Parathyroid adenoma (tissue), 2 donors: ENCODE results near the gene COASY.

Experiments
- H2AFZ ChIP-seq: fragments of 300-600 bp; sonication (generic); one replicate; pipeline ENCODE4 v1.7.0; 2017; ENCODE audit warnings: antibody characterized with exemption, mild to moderate bottlenecking
- H3K27ac ChIP-seq: fragments of 300-600 bp; sonication (generic); one replicate; pipeline ENCODE4 v1.7.0; 2017
- H3K27me3 ChIP-seq: fragments of 300-600 bp; sonication (generic); one replicate; pipeline ENCODE4 v1.7.0; 2017; ENCODE audit warnings: low read length; ENCODE audit not compliant: control insufficient read depth, insufficient read depth
- H3K36me3 ChIP-seq: fragments of 300-600 bp; sonication (generic); one replicate; pipeline ENCODE4 v1.7.0; 2017; ENCODE audit warnings: low read length; ENCODE audit not compliant: control insufficient read depth, insufficient read depth
- H3K4me1 ChIP-seq: fragments of 300-600 bp; sonication (generic); one replicate; pipeline ENCODE4 v1.7.0; 2017; ENCODE audit warnings: control low read depth
- H3K4me2 ChIP-seq: fragments of 300-600 bp; sonication (generic); one replicate; pipeline ENCODE4 v1.7.0; 2017; ENCODE audit warnings: low read length
- H3K4me3 ChIP-seq: fragments of 300-600 bp; sonication (generic); one replicate; pipeline ENCODE4 v1.7.0; 2017; ENCODE audit warnings: low read depth, low read length
- H3K79me2 ChIP-seq: fragments of 300-600 bp; sonication (generic); one replicate; pipeline ENCODE4 v1.7.0; 2017; ENCODE audit warnings: control low read depth
- H3K9ac ChIP-seq: fragments of 300-600 bp; sonication (generic); one replicate; pipeline ENCODE4 v1.7.0; 2017; ENCODE audit warnings: mild to moderate bottlenecking
- H3K9me3 ChIP-seq: fragments of 300-600 bp; sonication (generic); one replicate; pipeline ENCODE4 v1.7.0; 2017; ENCODE audit warnings: low read length; ENCODE audit not compliant: control insufficient read depth
- TF ChIP-seq, protein P1 (sequence below): fragments of 300-600 bp; sonication (generic); IDR thresholded peaks from one replicate; pipeline ENCODE4 v1.7.0; 2017; ENCODE audit warnings: antibody characterized with exemption, mild to moderate bottlenecking
- donor health status: primary hyperparathyroidism.

COASY gene

DNA sequence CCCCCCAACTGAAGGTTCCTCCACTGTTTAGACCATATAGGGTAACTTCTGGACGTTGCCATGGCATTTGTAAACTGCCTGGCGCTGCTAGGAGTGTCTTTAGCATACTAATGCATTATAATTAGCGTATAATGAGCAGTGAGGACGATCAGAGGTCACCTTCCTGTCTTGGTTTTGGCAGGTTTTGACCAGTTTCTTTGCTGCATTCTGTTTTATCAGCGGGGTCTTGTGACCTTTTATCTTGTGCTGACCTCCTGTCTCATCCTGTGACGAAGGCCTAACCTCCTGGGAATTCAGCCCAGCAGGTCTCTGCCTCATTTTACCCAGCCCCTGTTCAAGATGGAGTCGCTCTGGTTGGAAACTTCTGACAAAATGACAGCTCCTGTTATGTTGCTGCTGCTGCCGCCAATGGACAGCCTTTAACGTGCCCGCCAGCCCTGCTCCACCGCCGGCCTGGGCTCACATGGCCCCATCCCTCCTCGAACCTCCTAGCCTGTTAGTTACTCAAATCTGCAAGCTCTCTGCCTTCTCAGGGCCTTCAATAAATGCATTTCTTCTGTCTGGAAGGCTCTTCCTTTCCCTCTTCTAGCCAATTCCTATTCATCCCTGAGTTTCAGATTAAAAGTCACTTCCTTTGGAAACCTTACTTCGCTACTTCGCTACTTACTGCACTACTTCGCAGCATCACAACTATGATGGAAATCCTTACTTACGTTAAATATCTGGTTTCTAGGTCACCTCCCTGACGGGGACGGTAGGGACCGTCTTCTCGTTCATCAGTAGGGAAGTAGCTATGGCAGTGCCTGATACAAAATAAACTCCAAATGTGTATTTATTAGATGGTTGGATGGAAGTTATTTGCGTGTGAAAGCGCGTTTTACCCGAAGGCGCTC is 26.5 kb upstream of the COASY start:
- Histone ChIP-seq H2AFZ (peak overlapping the region; percentile 92), H3K4me3 (peak overlapping the region; percentile 55), H3K79me2 (no peaks in the 10 kb centered on the region), H3K4me2 (peak overlapping the region; percentile 77), H3K9me3 (no peaks in the 10 kb centered on the region), H3K27ac (peak overlapping the region; percentile 79), H3K36me3 (no peaks in the 10 kb centered on the region), H3K27me3 (no peaks in the 10 kb centered on the region), H3K9ac (no peak overlapping the region), H3K4me1 (peaks cover 4% of the 10 kb centered on the region)
- TF ChIP-seq, protein P1, sequence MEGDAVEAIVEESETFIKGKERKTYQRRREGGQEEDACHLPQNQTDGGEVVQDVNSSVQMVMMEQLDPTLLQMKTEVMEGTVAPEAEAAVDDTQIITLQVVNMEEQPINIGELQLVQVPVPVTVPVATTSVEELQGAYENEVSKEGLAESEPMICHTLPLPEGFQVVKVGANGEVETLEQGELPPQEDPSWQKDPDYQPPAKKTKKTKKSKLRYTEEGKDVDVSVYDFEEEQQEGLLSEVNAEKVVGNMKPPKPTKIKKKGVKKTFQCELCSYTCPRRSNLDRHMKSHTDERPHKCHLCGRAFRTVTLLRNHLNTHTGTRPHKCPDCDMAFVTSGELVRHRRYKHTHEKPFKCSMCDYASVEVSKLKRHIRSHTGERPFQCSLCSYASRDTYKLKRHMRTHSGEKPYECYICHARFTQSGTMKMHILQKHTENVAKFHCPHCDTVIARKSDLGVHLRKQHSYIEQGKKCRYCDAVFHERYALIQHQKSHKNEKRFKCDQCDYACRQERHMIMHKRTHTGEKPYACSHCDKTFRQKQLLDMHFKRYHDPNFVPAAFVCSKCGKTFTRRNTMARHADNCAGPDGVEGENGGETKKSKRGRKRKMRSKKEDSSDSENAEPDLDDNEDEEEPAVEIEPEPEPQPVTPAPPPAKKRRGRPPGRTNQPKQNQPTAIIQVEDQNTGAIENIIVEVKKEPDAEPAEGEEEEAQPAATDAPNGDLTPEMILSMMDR = no peak

DNA sequence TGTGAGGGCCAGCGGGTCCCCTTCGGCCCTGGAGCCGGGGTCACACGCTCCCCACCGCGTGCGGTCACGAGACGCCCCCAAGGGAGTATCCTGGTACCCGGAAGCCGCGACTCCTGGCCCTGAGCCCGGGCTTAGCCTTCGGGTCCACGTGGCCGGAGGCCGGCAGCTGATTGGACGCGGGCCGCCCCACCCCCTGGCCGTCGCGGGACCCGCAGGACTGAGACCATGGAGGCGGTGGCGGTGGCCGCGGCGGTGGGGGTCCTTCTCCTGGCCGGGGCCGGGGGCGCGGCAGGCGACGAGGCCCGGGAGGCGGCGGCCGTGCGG is 25.9 kb upstream of the COASY start, which contains the start of gene NAGLU:
NAGLU (plus strand) TSS at position 194 of the 324 bp plus-strand sequence; CDS start at position 226, 32 bp downstream.
- Histone ChIP-seq H3K4me1 (peaks cover 4% of the 10 kb centered on the region), H3K9ac (no peak within 1 kb of the TSS), H2AFZ (peak within 1 kb of the TSS; percentile 92), H3K79me2 (no peaks in the 10 kb centered on the region), H3K27ac (peak within 1 kb of the TSS; percentile 79), H3K4me2 (peak within 1 kb of the TSS; percentile 77), H3K9me3 (no peaks in the 10 kb centered on the region), H3K27me3 (no peaks in the 10 kb centered on the region), H3K4me3 (peak within 1 kb of the TSS; percentile 61), H3K36me3 (no peaks in the 10 kb centered on the region)
- TF ChIP-seq, protein P1 = no peak

DNA sequence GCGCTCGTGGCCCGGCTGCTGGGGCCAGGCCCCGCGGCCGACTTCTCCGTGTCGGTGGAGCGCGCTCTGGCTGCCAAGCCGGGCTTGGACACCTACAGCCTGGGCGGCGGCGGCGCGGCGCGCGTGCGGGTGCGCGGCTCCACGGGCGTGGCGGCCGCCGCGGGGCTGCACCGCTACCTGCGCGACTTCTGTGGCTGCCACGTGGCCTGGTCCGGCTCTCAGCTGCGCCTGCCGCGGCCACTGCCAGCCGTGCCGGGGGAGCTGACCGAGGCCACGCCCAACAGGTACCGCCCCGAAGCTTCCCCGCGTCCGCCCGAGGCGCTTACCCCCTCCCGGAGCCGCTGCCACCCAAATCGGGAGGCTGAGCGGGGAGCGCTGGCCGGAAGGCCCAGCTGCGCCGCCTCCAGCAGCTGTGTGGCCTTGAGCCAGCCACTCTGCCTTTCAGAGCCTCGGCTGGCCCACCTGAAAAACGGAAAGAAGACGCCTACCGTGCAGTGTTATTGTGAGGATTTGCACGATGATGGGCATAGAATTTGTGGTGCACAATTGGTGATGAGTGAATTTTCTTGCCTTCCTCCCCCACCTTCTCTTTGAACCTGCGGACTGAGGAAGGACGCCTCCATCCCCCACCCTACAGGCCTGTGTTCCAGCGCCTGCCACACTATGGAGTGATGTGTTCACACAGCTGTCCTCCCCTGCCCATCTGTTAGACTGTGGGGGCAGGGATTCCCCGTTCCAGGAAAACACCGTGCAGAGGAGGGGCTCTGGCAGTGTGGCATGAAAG is 25.4 kb upstream of the COASY start:
- Histone ChIP-seq H3K79me2 (no peaks in the 10 kb centered on the region), H3K4me3 (peak overlapping the region; percentile 61), H2AFZ (peak overlapping the region; percentile 90), H3K36me3 (no peaks in the 10 kb centered on the region), H3K27ac (peak overlapping the region; percentile 75), H3K9me3 (no peaks in the 10 kb centered on the region), H3K4me1 (peaks cover 4% of the 10 kb centered on the region), H3K9ac (no peak overlapping the region), H3K27me3 (no peaks in the 10 kb centered on the region), H3K4me2 (peak overlapping the region; percentile 70)
- TF ChIP-seq, protein P1 = no peak

DNA sequence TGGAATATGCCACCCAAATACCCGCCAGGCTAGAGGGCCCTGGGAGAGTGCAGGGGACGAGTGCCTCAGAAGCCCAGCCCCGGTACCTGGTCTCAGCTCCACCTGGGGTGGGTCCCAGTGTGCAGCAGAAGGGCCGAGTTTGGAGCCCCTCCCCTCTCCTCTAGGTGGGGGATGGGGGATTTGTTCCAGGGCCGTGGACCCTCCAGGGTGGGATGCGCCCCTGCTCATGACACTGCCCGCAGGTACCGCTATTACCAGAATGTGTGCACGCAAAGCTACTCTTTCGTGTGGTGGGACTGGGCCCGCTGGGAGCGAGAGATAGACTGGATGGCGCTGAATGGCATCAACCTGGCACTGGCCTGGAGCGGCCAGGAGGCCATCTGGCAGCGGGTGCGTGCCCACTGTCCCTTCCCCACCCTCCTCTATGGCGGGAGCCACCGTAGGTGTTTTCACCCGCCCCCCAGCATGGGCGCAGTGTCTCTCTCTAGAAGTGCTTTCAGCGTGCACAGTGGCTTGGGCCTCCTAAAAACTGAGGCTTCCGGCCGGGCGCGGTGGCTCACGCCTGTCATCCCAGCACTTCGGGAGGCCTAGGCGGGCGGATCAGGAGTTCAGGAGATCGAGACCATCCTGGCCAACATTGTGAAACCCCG is 24.7 kb upstream of the COASY start:
- Histone ChIP-seq H3K4me2 (peak overlapping the region; percentile 70), H3K27ac (peak overlapping the region; percentile 75), H3K36me3 (no peaks in the 10 kb centered on the region), H2AFZ (no peak overlapping the region), H3K9ac (no peak overlapping the region), H3K4me3 (peak overlapping the region; percentile 61), H3K4me1 (peaks cover 4% of the 10 kb centered on the region), H3K79me2 (no peaks in the 10 kb centered on the region), H3K9me3 (no peaks in the 10 kb centered on the region), H3K27me3 (no peaks in the 10 kb centered on the region)
- TF ChIP-seq, protein P1 = no peak
